Neural crest cell (in vitro differentiated cells): ENCODE data around the gene REXO5. TPM values are rescaled to one million over a fixed set of nuclear protein-coding genes. Genes with fewer than 3 reads are reported as not detected.
A peak's percentile ranks its signal among the peaks of the same experiment; 100 is the strongest.
"Not testable (repeated sequence)": the region's sequence is repeated elsewhere in the genome, so short reads cannot be mapped to it uniquely, and the experiment has no call there.

Experiments used
- DNase-seq: peaks from one replicate; pipeline ENCODE4 v3.0.0; 2021; ENCODE audit warnings: low read depth, mixed read lengths, low spot score
- H3K27ac Mint-ChIP-seq: one replicate; pipeline ENCODE4 v1.8.0; 2021; ENCODE audit warnings: mild to moderate bottlenecking, mixed read lengths; ENCODE audit not compliant: unreplicated experiment
- H3K27me3 Mint-ChIP-seq: 2 replicates; pipeline ENCODE4 v1.8.0; 2021; ENCODE audit warnings: low read depth, mild to moderate bottlenecking, mixed read lengths
- H3K36me3 Mint-ChIP-seq: 2 replicates; pipeline ENCODE4 v1.8.0; 2021; ENCODE audit warnings: low read depth, mild to moderate bottlenecking, mixed read lengths
- H3K4me1 Mint-ChIP-seq: 2 replicates; pipeline ENCODE4 v1.8.0; 2021; ENCODE audit warnings: mixed read lengths
- H3K4me3 Mint-ChIP-seq: one replicate; pipeline ENCODE4 v1.8.0; 2021; ENCODE audit warnings: mild to moderate bottlenecking, mixed read lengths
- H3K9me3 Mint-ChIP-seq: 2 replicates; pipeline ENCODE4 v1.8.0; 2021; ENCODE audit warnings: mixed read lengths
- CTCF ChIP-seq: fragments of 200-600 bp; sonication (generic); conservative IDR thresholded peaks from 2 replicates; pipeline ENCODE4 v1.5.0; 2021; ENCODE audit warnings: antibody characterized with exemption, mild to moderate bottlenecking
- total RNA-seq: library from RNA; stranded (reverse); gene quantifications from 2 replicates; pipeline ENCODE4 v1.2.1, GENCODE V29; 2021

The REXO5 gene
- total RNA-seq, 1 donor from 2014 or later = 10.1 TPM

DNA sequence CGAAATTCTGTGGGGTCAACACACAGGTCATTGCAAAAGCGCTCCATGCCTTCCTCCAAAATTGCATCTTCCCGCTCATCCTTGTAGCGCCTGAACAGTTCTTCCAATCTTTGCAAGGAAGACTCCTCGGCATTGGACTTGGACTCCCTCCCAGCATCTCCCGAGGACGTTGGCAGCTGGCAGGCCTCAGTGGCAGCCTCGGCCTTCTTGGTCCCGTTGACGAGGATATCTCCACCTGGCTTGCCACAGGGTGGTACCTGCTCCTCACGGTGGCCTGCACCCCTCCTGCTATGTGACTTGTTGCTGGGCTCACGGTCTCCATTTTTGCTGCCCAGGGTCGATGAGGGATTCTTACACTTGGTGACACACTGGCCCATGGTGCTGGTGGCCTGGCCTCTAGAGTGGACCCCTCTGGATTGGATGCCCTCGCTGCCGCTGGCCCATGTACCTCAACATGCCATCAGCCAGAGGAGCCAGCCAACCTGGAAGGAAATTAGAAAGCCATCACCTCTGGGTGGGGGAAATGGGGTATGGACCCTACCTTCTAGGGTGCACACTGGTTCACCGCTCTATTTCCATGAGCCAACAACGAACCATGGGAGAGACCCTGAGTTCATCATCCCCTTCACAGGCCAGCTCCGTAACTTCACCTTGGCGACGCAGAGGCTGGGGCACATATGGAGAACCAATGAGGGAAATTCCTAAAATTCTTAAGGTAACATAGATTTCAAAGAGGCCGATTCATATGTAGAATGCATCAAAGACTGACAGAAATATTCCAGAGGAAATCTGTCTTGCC lies 56.0 kb downstream of the REXO5 start:
- Mint-ChIP-seq H3K27me3 (no peaks in the 10 kb centered on the region), H3K4me1 (peaks cover 15% of the 10 kb centered on the region), H3K36me3 (peaks cover 11% of the 10 kb centered on the region), H3K27ac (no peak overlapping the region), H3K9me3 (peaks cover 5% of the 10 kb centered on the region), H3K4me3 (no peak overlapping the region)
- no peak for TF ChIP-seq CTCF
- DNase-seq = no peak

DNA sequence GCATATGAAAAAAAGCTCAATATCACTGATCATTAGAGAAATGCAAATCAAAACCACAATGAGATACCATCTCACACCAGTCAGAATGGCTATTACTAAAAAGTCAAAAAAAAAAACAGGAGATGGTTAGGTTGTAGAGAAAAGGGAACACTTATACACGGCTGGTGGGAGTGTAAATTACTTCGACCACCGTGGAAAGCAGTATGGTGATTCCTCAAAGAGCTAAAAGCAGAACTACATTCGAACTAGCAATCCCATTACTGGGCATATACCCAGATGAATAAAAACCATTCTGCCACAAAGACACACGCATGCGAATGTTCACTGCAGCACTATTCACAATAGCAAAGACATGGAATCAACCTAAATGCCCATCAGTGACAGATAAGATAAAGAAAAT lies 58.0 kb downstream of the REXO5 start:
- not testable (repeated sequence) for DNase-seq, H3K27me3 Mint-ChIP-seq, H3K4me3 Mint-ChIP-seq, H3K9me3 Mint-ChIP-seq, H3K27ac Mint-ChIP-seq
- H3K4me1 Mint-ChIP-seq = peaks cover 15% of the 10 kb centered on the region
- H3K36me3 Mint-ChIP-seq = peaks cover 11% of the 10 kb centered on the region

GRCh38 chr16:20865420-20866131 lies 59.2 kb downstream of the REXO5 start:
- H3K27me3 Mint-ChIP-seq = no peaks in the 10 kb centered on the region
- H3K9me3 Mint-ChIP-seq = peaks cover 5% of the 10 kb centered on the region
- peaks cover 15% of the 10 kb centered on the region for H3K4me1 Mint-ChIP-seq
- H3K4me3 Mint-ChIP-seq = no peak overlapping the region
- no peak for DNase-seq
- H3K27ac Mint-ChIP-seq = peak overlapping the region; percentile 54
- no peak for TF ChIP-seq CTCF
- H3K36me3 Mint-ChIP-seq = peaks cover 5% of the 10 kb centered on the region

DNA sequence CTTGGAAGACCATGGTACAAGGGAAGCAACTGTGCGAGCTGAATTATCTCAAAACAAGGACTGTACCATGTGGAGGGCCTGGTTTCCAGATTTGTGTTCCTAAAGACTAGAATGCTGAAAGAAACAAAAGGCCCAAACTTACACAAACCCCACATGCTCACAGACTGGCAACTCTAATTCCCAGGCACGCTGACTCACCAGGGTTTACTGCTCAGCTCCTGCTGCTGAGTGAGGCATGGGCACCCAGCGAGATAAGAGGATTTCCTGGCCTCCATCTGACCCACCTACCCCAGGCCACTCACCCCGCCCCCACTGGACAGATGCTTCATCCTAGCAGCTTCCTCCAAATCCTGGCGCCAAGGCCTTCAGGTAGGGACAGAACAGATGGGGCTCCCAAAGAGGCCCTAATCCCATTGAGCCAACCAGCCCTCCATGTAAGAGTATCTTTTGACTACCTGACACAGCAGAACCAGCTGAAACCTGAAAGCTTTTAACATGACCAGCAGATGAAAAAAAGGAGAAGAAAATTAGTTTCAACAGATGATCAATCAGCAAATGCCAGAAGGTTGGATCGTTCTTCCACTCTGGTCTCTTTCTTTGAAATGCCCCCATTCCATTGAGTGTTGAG lies 59.9 kb downstream of the REXO5 start:
- TF ChIP-seq CTCF = no peak
- H3K4me1 Mint-ChIP-seq = peaks cover 15% of the 10 kb centered on the region
- H3K27ac Mint-ChIP-seq = peak overlapping the region; percentile 74
- DNase-seq = no peak
- peaks cover 5% of the 10 kb centered on the region for H3K36me3 Mint-ChIP-seq
- H3K4me3 Mint-ChIP-seq = no peak overlapping the region
- H3K9me3 Mint-ChIP-seq = peaks cover 5% of the 10 kb centered on the region
- no peaks in the 10 kb centered on the region for H3K27me3 Mint-ChIP-seq

GRCh38 chr16:20866801-20867200 lies 60.5 kb downstream of the REXO5 start:
- DNase-seq = no peak
- Mint-ChIP-seq H3K9me3 (peaks cover 5% of the 10 kb centered on the region), H3K27me3 (no peaks in the 10 kb centered on the region), H3K27ac (no peak overlapping the region), H3K36me3 (peaks cover 5% of the 10 kb centered on the region), H3K4me1 (peaks cover 15% of the 10 kb centered on the region), H3K4me3 (no peak overlapping the region)
- TF ChIP-seq CTCF = no peak

DNA sequence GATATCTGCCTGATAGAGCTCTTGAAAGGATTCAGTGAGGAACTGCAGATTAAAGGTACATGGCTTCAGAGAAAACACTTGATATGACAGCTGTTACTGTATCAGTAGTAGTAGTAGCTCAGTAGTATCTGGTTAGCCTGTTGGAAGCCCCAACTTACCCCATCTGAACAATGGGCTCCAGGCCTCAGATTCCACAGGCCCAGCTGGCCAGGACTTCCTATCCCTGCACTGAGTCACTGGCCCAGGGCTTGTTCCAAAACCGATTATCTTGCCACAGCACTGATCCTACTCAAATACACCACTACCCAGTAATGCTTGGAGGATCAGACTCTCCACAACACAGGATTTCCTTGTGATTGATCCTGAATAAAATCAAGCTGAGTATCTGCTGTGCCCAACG lies 61.3 kb downstream of the REXO5 start:
- Mint-ChIP-seq H3K27me3 (no peaks in the 10 kb centered on the region), H3K4me1 (peaks cover 15% of the 10 kb centered on the region), H3K27ac (no peak overlapping the region), H3K4me3 (no peak overlapping the region), H3K36me3 (peaks cover 5% of the 10 kb centered on the region), H3K9me3 (peaks cover 5% of the 10 kb centered on the region)
- no peak for DNase-seq
- no peak for TF ChIP-seq CTCF
